DND-41 (cell line): Measurements from ENCODE around the gene AGPAT3.

Experiments used
- CTCF ChIP-seq: IDR thresholded peaks from 2 replicates; pipeline ENCODE4 v1.5.1; 2012; ENCODE audit warnings: borderline replicate concordance, low read length, moderate library complexity, mild to moderate bottlenecking; ENCODE audit not compliant: poor library complexity, severe bottlenecking; ENCODE audit errors: extremely low read depth
- EZH2 ChIP-seq: IDR thresholded peaks from 3 replicates; pipeline ENCODE4 v1.6.1; 2012; ENCODE audit warnings: borderline replicate concordance, low read depth, mild to moderate bottlenecking, moderate library complexity, low read length, inconsistent platforms; ENCODE audit not compliant: severe bottlenecking

GRCh38 chr21:44002511-44002910 is 137.5 kb downstream of the AGPAT3 start:
- TF ChIP-seq CTCF (no peak), EZH2 (no peak)
